ENCODE data around the gene ELAVL4.

GRCh38 chr1:50111503-50111902 lies 2.8 kb downstream of the ELAVL4 start:
- no peak for TF ChIP-seq CTCF (IDR thresholded peaks at IDR 0.05)
- TF ChIP-seq POLR2A (IDR thresholded peaks at IDR 0.05): no peak
- TF ChIP-seq POLR2AphosphoS5 (IDR thresholded peaks at IDR 0.05): no peak

All from prostate gland (tissue), 2 donors.